GM12878 (cell line): Measurements from ENCODE around the gene ZNF804B. TPM values are rescaled to one million over a fixed set of nuclear protein-coding genes. Genes with fewer than 3 reads are reported as not detected.

Experiments used
- ATAC-seq: fragments of 200-7000 bp; cut with Tn5 transposase; 3 replicates; pipeline ENCODE4 v1.9.1; 2020; ENCODE audit warnings: mild to moderate bottlenecking, moderate library complexity
- BruUV-seq: library from RNA; stranded (reverse); fragments of 400-500 nt; replicated peaks from 2 replicates; lab custom pipeline; 2021; lab: Mats Ljungman, UMichigan
- CTCF ChIA-PET: fragments of 300-600 bp; sonication (Branson Sonifier 250); formaldehyde crosslinking; extraction: SDS; loops from one replicate; lab custom pipeline; 2021; ENCODE audit warnings: inconsistent platforms; lab: Yijun Ruan, JAX
- POLR2A ChIA-PET: fragments of 350-600 bp; formaldehyde crosslinking; extraction: SDS; loops from one replicate; lab custom pipeline; 2021; ENCODE audit warnings: inconsistent platforms; lab: Charles Lee
- RAD21 ChIA-PET: fragments of 300-600 bp; sonication (Branson Sonifier 250); formaldehyde crosslinking; loops from one replicate; lab custom pipeline; 2023; ENCODE audit warnings: antibody characterized with exemption; ENCODE audit not compliant: unreplicated experiment; lab: Charles Lee
- SMC1A ChIA-PET: fragments of 300-600 bp; sonication (Branson Sonifier 250); formaldehyde crosslinking; loops from one replicate; lab custom pipeline; 2023; ENCODE audit not compliant: unreplicated experiment, uncharacterized antibody; lab: Charles Lee
- DNase-seq: peaks from one replicate; pipeline ENCODE4 v3.0.0-alpha.2; 2011; ENCODE audit warnings: low read depth, low spot score
- FAIRE-seq: peaks from 3 replicates; lab custom pipeline; 2011; peaks lifted over from hg19 to GRCh38; lab: Jason Lieb, UNC
- H2AFZ ChIP-seq: 2 replicates; pipeline ENCODE4 v1.6.0; 2011; ENCODE audit warnings: low read depth, low read length, control low read depth; ENCODE audit not compliant: control insufficient read depth
- H3K27ac ChIP-seq: 2 replicates; pipeline ENCODE4 v1.5.1; 2011; ENCODE audit warnings: control low read depth; ENCODE audit not compliant: control insufficient read depth, insufficient read depth
- H3K27me3 ChIP-seq, 2 experiments: replicated peaks in 1 of 2; 2 replicates each; pipeline versions ENCODE4 v1.6.0 to v1.6.1; 2011; ENCODE audit warnings: low read length in 1 of 2; ENCODE audit not compliant: control insufficient read depth in 2 of 2, insufficient read depth in 2 of 2
- H3K36me3 ChIP-seq, 2 experiments: 2 replicates each; pipeline ENCODE4 v1.5.1; 2011; ENCODE audit warnings: low read length in 1 of 2; ENCODE audit not compliant: control insufficient read depth in 2 of 2, insufficient read depth in 2 of 2
- H3K4me1 ChIP-seq: 2 replicates; pipeline ENCODE4 v1.6.1; 2011; ENCODE audit warnings: mild to moderate bottlenecking, low read length, moderate library complexity, mixed read lengths; ENCODE audit not compliant: control insufficient read depth, insufficient read depth
- H3K4me2 ChIP-seq: 2 replicates; pipeline ENCODE4 v1.6.0; 2011; ENCODE audit warnings: control low read depth; ENCODE audit not compliant: control insufficient read depth, insufficient read depth
- H3K4me3 ChIP-seq: fragments of 200-600 bp; sonication (generic); 2 replicates; pipeline ENCODE4 v1.5.1; 2016
- H3K79me2 ChIP-seq: 2 replicates; pipeline ENCODE4 v1.6.0; 2011; ENCODE audit warnings: low read length; ENCODE audit not compliant: control insufficient read depth, insufficient read depth
- H3K9ac ChIP-seq: 2 replicates; pipeline ENCODE4 v1.8.0; 2011; ENCODE audit warnings: low read length, control low read depth, mixed read lengths; ENCODE audit not compliant: control insufficient read depth, insufficient read depth
- H3K9me3 ChIP-seq: replicated peaks from 3 replicates; pipeline ENCODE4 v1.5.1; 2011; ENCODE audit warnings: mild to moderate bottlenecking, low read length; ENCODE audit not compliant: control insufficient read depth, insufficient read depth
- H4K20me1 ChIP-seq: 2 replicates; pipeline ENCODE4 v1.6.0; 2011; ENCODE audit not compliant: control insufficient read depth, insufficient read depth
- BMI1 ChIP-seq: fragments of 450-650 bp; IDR thresholded peaks from 2 replicates; pipeline ENCODE4 v1.6.1; 2016; ENCODE audit warnings: mild to moderate bottlenecking, moderate library complexity, borderline replicate concordance
- CREM ChIP-seq: IDR thresholded peaks from 2 replicates; pipeline ENCODE4 v1.6.1; 2014; ENCODE audit warnings: antibody characterized with exemption, low read depth
- FOXK2 ChIP-seq: fragments of 450-650 bp; IDR thresholded peaks from 2 replicates; pipeline ENCODE4 v1.6.1; 2017; ENCODE audit warnings: mild to moderate bottlenecking, moderate library complexity
- KDM1A ChIP-seq: fragments of 200-600 bp; sonication (generic); IDR thresholded peaks from 2 replicates; pipeline ENCODE4 v1.6.1; 2016; ENCODE audit warnings: borderline replicate concordance
- LARP7 ChIP-seq: fragments of 450-650 bp; IDR thresholded peaks from 2 replicates; pipeline ENCODE4 v1.6.1; 2017; ENCODE audit warnings: mild to moderate bottlenecking
- MEF2A ChIP-seq: IDR thresholded peaks from 2 replicates; pipeline ENCODE4 v1.6.1; 2011; ENCODE audit warnings: low read depth, mild to moderate bottlenecking, low read length, moderate library complexity; ENCODE audit not compliant: insufficient read depth
- MEF2B ChIP-seq: fragments of 450-650 bp; IDR thresholded peaks from 2 replicates; pipeline ENCODE4 v1.6.1; 2018; ENCODE audit warnings: mild to moderate bottlenecking, moderate library complexity; ENCODE audit not compliant: partially characterized antibody, poor library complexity, severe bottlenecking
- NFIC ChIP-seq: IDR thresholded peaks from 2 replicates; pipeline ENCODE4 v1.6.1; 2012; ENCODE audit warnings: low read depth, mild to moderate bottlenecking, inconsistent platforms, low read length, moderate library complexity
- NFYA ChIP-seq: IDR thresholded peaks from 2 replicates; pipeline ENCODE4 v1.6.1; 2011; ENCODE audit warnings: low read depth, mild to moderate bottlenecking, low read length, improper control_type of control experiment, borderline replicate concordance
- PAX5 ChIP-seq: IDR thresholded peaks from 2 replicates; pipeline ENCODE4 v1.6.1; 2011; ENCODE audit warnings: low read depth, low read length, borderline replicate concordance
- POLR2A ChIP-seq: IDR thresholded peaks from 2 replicates; pipeline ENCODE4 v1.6.1; 2011; ENCODE audit warnings: low read depth, mild to moderate bottlenecking, low read length
- RELA ChIP-seq: fragments of 450-650 bp; IDR thresholded peaks from 2 replicates; pipeline ENCODE4 v1.8.0; 2014; ENCODE audit warnings: borderline replicate concordance; ENCODE audit not compliant: partially characterized antibody
- RFX5 ChIP-seq: IDR thresholded peaks from 2 replicates; pipeline ENCODE4 v1.6.1; 2011; ENCODE audit warnings: low read depth, low read length, improper control_type of control experiment
- SIN3A ChIP-seq: IDR thresholded peaks from 2 replicates; pipeline ENCODE4 v1.6.1; 2012; ENCODE audit warnings: low read depth, low read length, improper control_type of control experiment
- TAF1 ChIP-seq: IDR thresholded peaks from 2 replicates; pipeline ENCODE4 v1.6.1; 2011; ENCODE audit warnings: mild to moderate bottlenecking, low read depth, low read length, borderline replicate concordance
- WGBS: methylation state at CpG from one replicate; pipeline ENCODE4 v1.1.6; 2016; ENCODE audit warnings: low lambda C conversion rate; ENCODE audit not compliant: insufficient replicate concordance, insufficient coverage; ENCODE audit errors: missing lambda C conversion rate; 5-methylcytosine and 5-hydroxymethylcytosine counted together
- in situ Hi-C: fragments of 300-500 bp; cut with MboI; formaldehyde crosslinking; loops from 9 replicates; pipeline ENCODE4 v1.14.3; 2018; ENCODE audit warnings: mixed read lengths
- intact Hi-C: fragments of 100-400 bp; cut with micrococcal nuclease; formaldehyde crosslinking; loops from one replicate; pipeline ENCODE4 v1.14.2; 2022; ENCODE audit not compliant: unreplicated experiment
- polyA plus RNA-seq, 11 experiments: library from polyadenylated mRNA; depleted of rRNA in 4 of 11; unstranded in 6 of 11; stranded (reverse) in 5 of 11; fragments of >200 nt; fragmentation: Nextera tagmentation in 4 of 11; fragmentation: Illumina TruSeq in 1 of 11; extraction: Ambion mirVana in 4 of 11; extraction: Trizol in 1 of 11; gene quantifications; 1 replicate in 1 of 11; 2 replicates in 10 of 11; pipeline versions ENCODE4 v1.2.1 to v1.2.3, GENCODE V29; 2011 to 2016; ENCODE audit warnings: inconsistent platforms in 2 of 11, missing spikeins in 2 of 11, low read depth in 1 of 11
- total RNA-seq, 4 experiments: library from RNA; depleted of rRNA in 3 of 4; stranded (reverse); fragments of >200 nt in 3 of 4; fragmentation: Illumina TruSeq in 1 of 4; extraction: Trizol in 1 of 4; gene quantifications; 2 replicates each; pipeline versions ENCODE4 v1.2.1 to v1.2.3, GENCODE V29; 2013 to 2021
- TF ChIP-seq, protein P1 (sequence below): fragments of 450-650 bp; IDR thresholded peaks from 2 replicates; pipeline ENCODE4 v1.6.1; 2017; ENCODE audit warnings: mild to moderate bottlenecking, moderate library complexity

The ZNF804B gene
- total and polyA plus RNA-seq, 10 of the 15 experiments (the other 5 are each of a cell fraction or from before 2014, with no cell fraction given): not detected

- Histone ChIP-seq H3K27ac (no peak overlapping the region), H3K4me2 (no peak overlapping the region), H3K36me3 (no peaks in the 10 kb centered on the region), H2AFZ (no peak overlapping the region), H3K4me1 (no peaks in the 10 kb centered on the region), H4K20me1 (no peaks in the 10 kb centered on the region), H3K27me3 (no peaks in the 10 kb centered on the region), H3K9ac (no peak overlapping the region), H3K79me2 (no peaks in the 10 kb centered on the region), H3K9me3 (no peaks in the 10 kb centered on the region), H3K4me3 (no peak overlapping the region)
- ATAC-seq (no peak), FAIRE-seq (no peak), DNase-seq (no peak)
- WGBS: 6% methylated on average over 2 of the region's 2 CpGs
- RAD21 ChIA-PET: no interaction called here
- SMC1A ChIA-PET: no interaction called here
- POLR2A ChIA-PET: no interaction called here
- BruUV-seq: no TSS peak
- CTCF ChIA-PET: interaction anchor here (0.8 kb wide), 1 partner anchor 16 kb away, joined by 3 read pairs; no protein-coding TSS in a partner anchor
- TF ChIP-seq FOXK2: no peak
- TF ChIP-seq CREM: no peak
- no peak for TF ChIP-seq RELA
- TF ChIP-seq NFIC: no peak
- TF ChIP-seq BMI1: no peak
- no peak for TF ChIP-seq RFX5
- TF ChIP-seq KDM1A: no peak
- in situ Hi-C loops (no loop called here), intact Hi-C loops (no loop called here)
These were observed 370.3 kb downstream of the ZNF804B start for GRCh38 chr7:89129600-89130375.

DNA sequence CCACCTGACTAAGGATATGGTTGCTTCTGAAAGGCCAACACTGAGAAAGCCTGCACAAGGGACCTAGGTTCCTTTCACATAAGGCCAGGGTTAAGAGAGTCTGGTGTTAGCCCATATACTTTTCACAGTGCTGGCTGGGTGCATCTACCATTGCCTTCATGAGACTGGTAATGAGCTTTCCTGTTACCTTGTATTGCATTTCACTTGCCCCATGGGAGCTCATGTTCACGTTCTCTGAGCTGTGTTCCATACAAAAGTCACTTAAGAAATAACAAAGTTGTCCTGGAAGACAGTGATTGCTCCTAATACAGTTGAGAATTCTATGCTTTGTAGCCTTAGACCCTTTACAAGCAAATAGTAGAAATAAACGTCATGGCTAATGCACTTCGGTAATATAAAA is 373.9 kb downstream of the ZNF804B start:
- ChIA-PET RAD21 (no interaction called here), CTCF (no interaction called here), POLR2A (no interaction called here), SMC1A (no interaction called here)
- Histone ChIP-seq H3K27ac (no peak overlapping the region), H3K4me2 (no peak overlapping the region), H3K79me2 (no peaks in the 10 kb centered on the region), H3K4me3 (no peak overlapping the region), H3K4me1 (no peaks in the 10 kb centered on the region), H3K9ac (no peak overlapping the region), H2AFZ (no peak overlapping the region), H3K9me3 (no peaks in the 10 kb centered on the region), H3K27me3 (no peaks in the 10 kb centered on the region), H3K36me3 (no peaks in the 10 kb centered on the region), H4K20me1 (no peaks in the 10 kb centered on the region)
- in situ Hi-C loops (no loop called here), intact Hi-C loops (no loop called here)
- BruUV-seq: no TSS peak
- ATAC-seq (no peak), FAIRE-seq (no peak), DNase-seq (no peak)
- WGBS: 1% methylated on average over 3 of the region's 3 CpGs
- no peak for TF ChIP-seq MEF2A
- no peak for TF ChIP-seq TAF1
- TF ChIP-seq, protein P1, sequence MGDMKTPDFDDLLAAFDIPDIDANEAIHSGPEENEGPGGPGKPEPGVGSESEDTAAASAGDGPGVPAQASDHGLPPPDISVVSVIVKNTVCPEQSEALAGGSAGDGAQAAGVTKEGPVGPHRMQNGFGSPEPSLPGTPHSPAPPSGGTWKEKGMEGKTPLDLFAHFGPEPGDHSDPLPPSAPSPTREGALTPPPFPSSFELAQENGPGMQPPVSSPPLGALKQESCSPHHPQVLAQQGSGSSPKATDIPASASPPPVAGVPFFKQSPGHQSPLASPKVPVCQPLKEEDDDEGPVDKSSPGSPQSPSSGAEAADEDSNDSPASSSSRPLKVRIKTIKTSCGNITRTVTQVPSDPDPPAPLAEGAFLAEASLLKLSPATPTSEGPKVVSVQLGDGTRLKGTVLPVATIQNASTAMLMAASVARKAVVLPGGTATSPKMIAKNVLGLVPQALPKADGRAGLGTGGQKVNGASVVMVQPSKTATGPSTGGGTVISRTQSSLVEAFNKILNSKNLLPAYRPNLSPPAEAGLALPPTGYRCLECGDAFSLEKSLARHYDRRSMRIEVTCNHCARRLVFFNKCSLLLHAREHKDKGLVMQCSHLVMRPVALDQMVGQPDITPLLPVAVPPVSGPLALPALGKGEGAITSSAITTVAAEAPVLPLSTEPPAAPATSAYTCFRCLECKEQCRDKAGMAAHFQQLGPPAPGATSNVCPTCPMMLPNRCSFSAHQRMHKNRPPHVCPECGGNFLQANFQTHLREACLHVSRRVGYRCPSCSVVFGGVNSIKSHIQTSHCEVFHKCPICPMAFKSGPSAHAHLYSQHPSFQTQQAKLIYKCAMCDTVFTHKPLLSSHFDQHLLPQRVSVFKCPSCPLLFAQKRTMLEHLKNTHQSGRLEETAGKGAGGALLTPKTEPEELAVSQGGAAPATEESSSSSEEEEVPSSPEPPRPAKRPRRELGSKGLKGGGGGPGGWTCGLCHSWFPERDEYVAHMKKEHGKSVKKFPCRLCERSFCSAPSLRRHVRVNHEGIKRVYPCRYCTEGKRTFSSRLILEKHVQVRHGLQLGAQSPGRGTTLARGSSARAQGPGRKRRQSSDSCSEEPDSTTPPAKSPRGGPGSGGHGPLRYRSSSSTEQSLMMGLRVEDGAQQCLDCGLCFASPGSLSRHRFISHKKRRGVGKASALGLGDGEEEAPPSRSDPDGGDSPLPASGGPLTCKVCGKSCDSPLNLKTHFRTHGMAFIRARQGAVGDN: no peak
- no peak for TF ChIP-seq MEF2B
- no peak for TF ChIP-seq NFYA
- no peak for TF ChIP-seq POLR2A
- TF ChIP-seq SIN3A: no peak
- TF ChIP-seq LARP7: no peak
- no peak for TF ChIP-seq PAX5
